HEK293 (cell line): ENCODE data around the gene PIP5K1B.

Experiments
- CTCF ChIA-PET: fragments of 350-600 bp; formaldehyde crosslinking; extraction: SDS; loops from one replicate; lab custom pipeline; 2021; ENCODE audit warnings: antibody characterized with exemption; lab: Yijun Ruan, JAX
- POLR2A ChIA-PET: fragments of 300-600 bp; formaldehyde crosslinking; extraction: SDS; loops from one replicate; lab custom pipeline; 2020; ENCODE audit warnings: antibody characterized with exemption, inconsistent platforms; lab: Yijun Ruan, JAX
- H3K27ac ChIP-seq: fragments of 200-500 bp; sonication (Bioruptor generic); 2 replicates; pipeline ENCODE4 v1.5.1; 2014; ENCODE audit warnings: low read depth, low read length, control low read depth, inconsistent platforms; ENCODE audit errors: extremely low read depth
- H3K36me3 ChIP-seq, 2 experiments: fragments of 200-500 bp in 1 of 2; sonication (Bioruptor generic) in 1 of 2; 1 replicate in 1 of 2; 2 replicates in 1 of 2; pipeline ENCODE4 v1.5.1; 2014 to 2017; ENCODE audit warnings: inconsistent platforms in 2 of 2, low read length in 2 of 2; ENCODE audit not compliant: control insufficient read depth in 2 of 2, insufficient read depth in 1 of 2
- H3K4me1 ChIP-seq: fragments of 200-500 bp; sonication (Bioruptor generic); 2 replicates; pipeline ENCODE4 v1.5.1; 2014; ENCODE audit warnings: mild to moderate bottlenecking, low read length, inconsistent platforms; ENCODE audit not compliant: control insufficient read depth, insufficient read depth
- H3K4me3 ChIP-seq: 2 replicates; pipeline ENCODE4 v1.5.1; 2011; ENCODE audit warnings: low read depth, mild to moderate bottlenecking, control low read depth, low read length, moderate library complexity
- H3K9me3 ChIP-seq: fragments of 200-500 bp; sonication (Bioruptor generic); 2 replicates; pipeline ENCODE4 v1.5.1; 2014; ENCODE audit warnings: low read depth, low read length, inconsistent platforms; ENCODE audit not compliant: control insufficient read depth, insufficient read depth
- GLI4 ChIP-seq: fragments of 450-650 bp; formaldehyde crosslinking; IDR thresholded peaks from 2 replicates; pipeline ENCODE4 v1.5.1; 2016; ENCODE audit warnings: missing biosample characterization, missing genetic modification characterization
- KLF7 ChIP-seq: fragments of 450-650 bp; formaldehyde crosslinking; IDR thresholded peaks from 2 replicates; pipeline ENCODE4 v1.5.1; 2016; ENCODE audit warnings: missing biosample characterization, missing genetic modification characterization, borderline replicate concordance
- PRDM4 ChIP-seq: fragments of 450-650 bp; formaldehyde crosslinking; IDR thresholded peaks from 2 replicates; pipeline ENCODE4 v1.5.1; 2017; ENCODE audit warnings: missing biosample characterization, missing genetic modification characterization
- PRDM6 ChIP-seq: fragments of 450-650 bp; formaldehyde crosslinking; IDR thresholded peaks from 2 replicates; pipeline ENCODE4 v1.5.1; 2017; ENCODE audit warnings: missing biosample characterization, missing genetic modification characterization
- SP2 ChIP-seq: fragments of 450-650 bp; formaldehyde crosslinking; IDR thresholded peaks from 2 replicates; pipeline ENCODE4 v1.5.1; 2016; ENCODE audit warnings: missing biosample characterization, missing genetic modification characterization
- ZNF121 ChIP-seq: fragments of 450-650 bp; formaldehyde crosslinking; IDR thresholded peaks from 2 replicates; pipeline ENCODE4 v1.5.1; 2016; ENCODE audit warnings: missing biosample characterization, missing genetic modification characterization
- ZNF2 ChIP-seq: fragments of 450-650 bp; formaldehyde crosslinking; IDR thresholded peaks from 2 replicates; pipeline ENCODE4 v1.5.1; 2016; ENCODE audit warnings: missing biosample characterization, missing genetic modification characterization
- ZNF398 ChIP-seq: fragments of 450-650 bp; formaldehyde crosslinking; IDR thresholded peaks from 2 replicates; pipeline ENCODE4 v1.5.1; 2017; ENCODE audit warnings: missing biosample characterization, missing genetic modification characterization
- ZNF510 ChIP-seq: fragments of 450-650 bp; formaldehyde crosslinking; IDR thresholded peaks from 2 replicates; pipeline ENCODE4 v1.5.1; 2018; ENCODE audit warnings: mild to moderate bottlenecking, missing genetic modification characterization, missing biosample characterization; ENCODE audit not compliant: insufficient replicate concordance
- ZNF585B ChIP-seq: fragments of 450-650 bp; formaldehyde crosslinking; IDR thresholded peaks from 2 replicates; pipeline ENCODE4 v1.5.1; 2016; ENCODE audit warnings: missing biosample characterization, missing genetic modification characterization
- ZNF645 ChIP-seq: fragments of 450-650 bp; formaldehyde crosslinking; IDR thresholded peaks from 2 replicates; pipeline ENCODE4; 2016; ENCODE audit warnings: missing biosample characterization, missing genetic modification characterization
- ZNF664 ChIP-seq: fragments of 450-650 bp; formaldehyde crosslinking; IDR thresholded peaks from 2 replicates; pipeline ENCODE4 v1.5.1; 2016; ENCODE audit warnings: missing biosample characterization, missing genetic modification characterization

PIP5K1B gene

GRCh38 chr9:68798423-68798822, 93.4 kb downstream of the PIP5K1B start (continued):
- TF ChIP-seq ZNF398 (tag by site-specific recombination) = no peak

GRCh38 chr9:68800836-68801235, 95.8 kb downstream of the PIP5K1B start:
- POLR2A ChIA-PET = no interaction called here
- H3K4me3 ChIP-seq = no peak overlapping the region
- H3K4me1 ChIP-seq = no peaks in the 10 kb centered on the region
- no peak overlapping the region for H3K27ac ChIP-seq
- H3K36me3 ChIP-seq = no peaks in the 10 kb centered on the region
- H3K9me3 ChIP-seq = no peaks in the 10 kb centered on the region
- CTCF ChIA-PET = no interaction called here
- TF ChIP-seq PRDM6 (tag by site-specific recombination) (no peak), ZNF585B (no peak)

GRCh38 chr9:68802525-68803015, 97.5 kb downstream of the PIP5K1B start:
- H3K9me3 ChIP-seq = no peaks in the 10 kb centered on the region
- no peaks in the 10 kb centered on the region for H3K36me3 ChIP-seq
- no peak overlapping the region for H3K4me3 ChIP-seq
- no peaks in the 10 kb centered on the region for H3K4me1 ChIP-seq
- ChIA-PET CTCF (no interaction called here), POLR2A (interaction anchor here (1.1 kb wide), 1 partner anchor 23 kb away, joined by 5 read pairs; a partner anchor contains a TSS)
- TF ChIP-seq ZNF510 (no peak), ZNF2 (tag by site-specific recombination) (no peak), KLF7 (tag by site-specific recombination) (no peak), ZNF645 (tag by site-specific recombination) (no peak), ZNF664 (tag by site-specific recombination) (no peak), ZNF121 (tag by site-specific recombination) (no peak), PRDM4 (no peak), SP2 (tag by site-specific recombination) (no peak), GLI4 (tag by site-specific recombination) (no peak)
- no peak overlapping the region for H3K27ac ChIP-seq
